SK-N-SH (cell line): ENCODE data around the gene CELF5. TPM values are rescaled to one million over a fixed set of nuclear protein-coding genes. Genes with fewer than 3 reads are reported as not detected.

Experiments
- CTCF ChIA-PET: fragments of 300-600, 350-600 bp; formaldehyde crosslinking; extraction: SDS; loops from one replicate; lab custom pipeline; 2021; lab: Yijun Ruan, JAX
- POLR2A ChIA-PET: fragments of 350-600 bp; sonication (Branson Sonifier 250); formaldehyde crosslinking; extraction: SDS; loops from one replicate; lab custom pipeline; 2020; ENCODE audit warnings: antibody characterized with exemption, inconsistent platforms; lab: Yijun Ruan, JAX
- DNase-seq: peaks from one replicate; pipeline ENCODE4 v3.0.0; 2012
- H2AFZ ChIP-seq: fragments of 200-600 bp; sonication (generic); 2 replicates; pipeline ENCODE4 v1.8.1; 2016; ENCODE audit warnings: antibody characterized with exemption, mild to moderate bottlenecking, low read depth
- H3F3A ChIP-seq: fragments of 200-600 bp; sonication (generic); replicated peaks from 2 replicates; pipeline ENCODE3; 2016; ENCODE audit warnings: antibody characterized with exemption, mild to moderate bottlenecking; ENCODE audit not compliant: insufficient read depth
- H3K27ac ChIP-seq, 2 experiments: fragments of 200-500 bp in 1 of 2; fragments of 200-600 bp in 1 of 2; sonication (Bioruptor generic) in 1 of 2; sonication (generic), shearing (Covaris generic) in 1 of 2; 2 replicates each; pipeline versions ENCODE4 v1.5.1 to v1.6.1; 2014 to 2016; ENCODE audit warnings: low read depth in 2 of 2, inconsistent platforms in 1 of 2, low read length in 1 of 2, mild to moderate bottlenecking in 1 of 2, mixed read lengths in 1 of 2
- H3K27me3 ChIP-seq: fragments of 200-600 bp; sonication (generic), shearing (Covaris generic); 2 replicates; pipeline ENCODE4 v1.6.1; 2016; ENCODE audit warnings: mixed run types; ENCODE audit not compliant: insufficient read depth
- H3K36me3 ChIP-seq, 2 experiments: fragments of 200-500 bp in 1 of 2; fragments of 200-600 bp in 1 of 2; sonication (Bioruptor generic) in 1 of 2; sonication (generic) in 1 of 2; replicated peaks in 1 of 2; 2 replicates each; pipeline versions ENCODE3 to v1.5.1; 2014 to 2016; ENCODE audit warnings: low read length in 1 of 2, mild to moderate bottlenecking in 1 of 2; ENCODE audit not compliant: insufficient read depth in 2 of 2, control insufficient read depth in 1 of 2
- H3K4me1 ChIP-seq, 2 experiments: fragments of 200-500 bp in 1 of 2; fragments of 200-600 bp in 1 of 2; sonication (Bioruptor generic) in 1 of 2; sonication (generic), shearing (Covaris generic) in 1 of 2; 2 replicates each; pipeline versions ENCODE4 v1.5.1 to v1.6.1; 2014 to 2016; ENCODE audit warnings: low read depth in 1 of 2, low read length in 1 of 2, mixed run types in 1 of 2; ENCODE audit not compliant: insufficient read depth in 2 of 2, control insufficient read depth in 1 of 2
- H3K4me2 ChIP-seq: fragments of 200-600 bp; sonication (generic), shearing (Covaris generic); 2 replicates; pipeline ENCODE4 v1.6.1; 2017; ENCODE audit warnings: mixed run types
- H3K4me3 ChIP-seq, 2 experiments: fragments of 200-500 bp in 1 of 2; fragments of 200-600 bp in 1 of 2; sonication (Bioruptor generic) in 1 of 2; sonication (generic), shearing (Covaris generic) in 1 of 2; 2 replicates each; pipeline versions ENCODE4 v1.5.1 to v1.8.1; 2014 to 2016; ENCODE audit warnings: low read depth in 2 of 2, inconsistent platforms in 1 of 2, low read length in 1 of 2, mild to moderate bottlenecking in 1 of 2, mixed read lengths in 1 of 2, moderate library complexity in 1 of 2
- H3K79me2 ChIP-seq: fragments of 200-600 bp; sonication (generic); 2 replicates; pipeline ENCODE4 v1.8.1; 2017; ENCODE audit warnings: mild to moderate bottlenecking; ENCODE audit not compliant: insufficient read depth
- H3K9ac ChIP-seq: fragments of 200-600 bp; sonication (generic); 2 replicates; pipeline ENCODE4 v1.6.1; 2017; ENCODE audit warnings: mixed run types
- H3K9me2 ChIP-seq: fragments of 200-600 bp; sonication (generic); 2 replicates; pipeline ENCODE4 v1.6.1; 2017; ENCODE audit warnings: mixed run types
- H3K9me3 ChIP-seq: fragments of 200-600 bp; sonication (generic); 2 replicates; pipeline ENCODE4 v1.6.1; 2017; ENCODE audit warnings: mixed run types, mild to moderate bottlenecking, moderate library complexity
- H4K20me1 ChIP-seq: fragments of 200-600 bp; sonication (generic); 2 replicates; pipeline ENCODE4 v1.6.1; 2017; ENCODE audit warnings: mild to moderate bottlenecking, mixed run types; ENCODE audit not compliant: insufficient read depth
- CTCF ChIP-seq: fragments of 200-600 bp; sonication (generic); IDR thresholded peaks from 2 replicates; pipeline ENCODE4 v1.6.1; 2017; ENCODE audit warnings: antibody characterized with exemption, mild to moderate bottlenecking, moderate library complexity
- MAX ChIP-seq: IDR thresholded peaks from 2 replicates; pipeline ENCODE4 v1.4.0; 2012; ENCODE audit warnings: low read depth
- RAD21 ChIP-seq: IDR thresholded peaks from 2 replicates; pipeline ENCODE4 v1.6.1; 2012; ENCODE audit warnings: mild to moderate bottlenecking, low read length
- RXRA ChIP-seq: IDR thresholded peaks from 2 replicates; pipeline ENCODE4 v1.4.0; 2012; ENCODE audit warnings: low read depth, mild to moderate bottlenecking, borderline replicate concordance
- SMC3 ChIP-seq: IDR thresholded peaks from 2 replicates; pipeline ENCODE4 v1.6.1; 2012; ENCODE audit warnings: low read depth, low read length, improper control_type of control experiment
- TAF1 ChIP-seq: IDR thresholded peaks from 2 replicates; pipeline ENCODE4 v1.6.1; 2012; ENCODE audit warnings: low read depth, mild to moderate bottlenecking, low read length, moderate library complexity, borderline replicate concordance
- TEAD4 ChIP-seq: IDR thresholded peaks from 2 replicates; pipeline ENCODE4 v1.4.0; 2012; ENCODE audit warnings: mild to moderate bottlenecking, borderline replicate concordance; ENCODE audit not compliant: insufficient read depth
- ZBTB33 ChIP-seq: IDR thresholded peaks from 2 replicates; pipeline ENCODE4 v1.4.0; 2012; ENCODE audit warnings: low read depth, borderline replicate concordance
- WGBS: methylation state at CpG from one replicate; pipeline ENCODE4 v1.1.6; 2017; ENCODE audit warnings: low lambda C conversion rate; 5-methylcytosine and 5-hydroxymethylcytosine counted together
- polyA plus RNA-seq, 3 experiments: library from polyadenylated mRNA; depleted of rRNA; stranded (reverse); fragments of >200 nt; gene quantifications; 2 replicates each; pipeline ENCODE4 v1.2.3, GENCODE V29; 2012

Gene CELF5
- polyA plus RNA-seq, 1 of the 3 experiments (the other 2 are of a cell fraction), result 0.33 TPM

GRCh38 chr19:3249408-3249807 lies 24.9 kb downstream of the CELF5 start (continued):
- no peak for TF ChIP-seq MAX
- TF ChIP-seq, all 33 proteins: peak for 0

GRCh38 chr19:3250675-3251074 lies 26.2 kb downstream of the CELF5 start:
- no peak overlapping the region for H2AFZ ChIP-seq
- no peaks in the 10 kb centered on the region for H3K9me3 ChIP-seq
- WGBS, result 68% methylated on average over 6 of the region's 7 CpGs
- no peaks in the 10 kb centered on the region for H3K9me2 ChIP-seq
- TF ChIP-seq TAF1 (no peak), SMC3 (peak; percentile 32; the same call in 1 of the 2 replicates), RXRA (no peak), RAD21 (peak; percentile 25; the same call in 1 of the 2 replicates), ZBTB33 (no peak), CTCF (peak; percentile 52)
- TF ChIP-seq, all 33 proteins: peak for 3
- Histone ChIP-seq H4K20me1 (no peaks in the 10 kb centered on the region), H3K27ac (no peak overlapping the region), H3K27me3 (peaks cover 4% of the 10 kb centered on the region; the same call in 1 of the 2 replicates), H3K9ac (no peak overlapping the region), H3F3A (no peaks in the 10 kb centered on the region), H3K4me3 (no peak overlapping the region), H3K4me2 (no peak overlapping the region), H3K4me1 (no peaks in the 10 kb centered on the region), H3K36me3 (no peaks in the 10 kb centered on the region), H3K79me2 (no peaks in the 10 kb centered on the region)
- peak; percentile 62 for DNase-seq
- POLR2A ChIA-PET, result no interaction called here
- CTCF ChIA-PET, result interaction anchor here (1.1 to 2.0 kb wide), 4 partner anchors 12 to 26 kb away, joined by 3 to 5 read pairs (median 4); partner anchors contain the start of gene CELF5

GRCh38 chr19:3251229-3251628 lies 26.8 kb downstream of the CELF5 start:
- WGBS, result 69% methylated on average over 8 of the region's 8 CpGs
- H3K4me3 ChIP-seq, result no peak overlapping the region
- H3K27ac ChIP-seq, result no peak overlapping the region
- ChIA-PET POLR2A (no interaction called here), CTCF (interaction anchor here (1.1 to 2.0 kb wide), 4 partner anchors 12 to 26 kb away, joined by 3 to 5 read pairs (median 4); partner anchors contain the start of gene CELF5)
- no peaks in the 10 kb centered on the region for H3K9me2 ChIP-seq
- no peaks in the 10 kb centered on the region for H3K36me3 ChIP-seq
- no peaks in the 10 kb centered on the region for H3K4me1 ChIP-seq
- no peaks in the 10 kb centered on the region for H3K79me2 ChIP-seq
- no peaks in the 10 kb centered on the region for H3K9me3 ChIP-seq
- no peak for DNase-seq
- H2AFZ ChIP-seq, result no peak overlapping the region
- no peak overlapping the region for H3K4me2 ChIP-seq
- H3F3A ChIP-seq, result no peaks in the 10 kb centered on the region
- TF ChIP-seq TEAD4, result no peak
- no peaks in the 10 kb centered on the region for H4K20me1 ChIP-seq
- H3K27me3 ChIP-seq, result peaks cover 6% of the 10 kb centered on the region; the same call in 1 of the 2 replicates
- H3K9ac ChIP-seq, result no peak overlapping the region
